ENCODE results near the gene MYL1. TPM values are rescaled to one million over a fixed set of nuclear protein-coding genes. Genes with fewer than 3 reads are reported as not detected.

MYL1 gene
- total RNA-seq, 5 donors from 2014 or later (not counting 1 experiment from before 2014, with no cell fraction given), result not detected

- no peak for ATAC-seq (replicated peaks in 1 of 4)
- DNase-seq, result no peak
- H3K4me3 Mint-ChIP-seq, result no peak overlapping the region
- H3K4me3 ChIP-seq (ENCODE audit: control insufficient read depth in 1 of 2, extremely low read depth in 1 of 2, low read length in 1 of 2), result no peak overlapping the region
- POLR2A ChIA-PET, result no interaction called here
- H3K4me1 ChIP-seq (ENCODE audit: control insufficient read depth in 1 of 2, extremely low read depth in 1 of 2, insufficient read depth in 2 of 2, low read length in 2 of 2), result no peaks in the 10 kb centered on the region
- H3K9me3 Mint-ChIP-seq, result no peaks in the 10 kb centered on the region
- CTCF ChIA-PET, result no interaction called here
- H3K27me3 ChIP-seq (replicated peaks in 1 of 2; ENCODE audit: control insufficient read depth in 2 of 2, extremely low read depth in 1 of 2, insufficient read depth in 2 of 2, low read length in 1 of 2), result no peaks in the 10 kb centered on the region
- no peak overlapping the region for H3K27ac Mint-ChIP-seq
- H3K36me3 Mint-ChIP-seq, result no peaks in the 10 kb centered on the region
- peaks cover 0 to 3% of the 10 kb centered on the region in 2 donors for H3K27me3 Mint-ChIP-seq
- H3K36me3 ChIP-seq (ENCODE audit: control insufficient read depth in 2 of 2, extremely low read depth in 1 of 2, insufficient read depth in 1 of 2, low read length in 1 of 2), result no peaks in the 10 kb centered on the region
- H3K4me1 Mint-ChIP-seq, result no peaks in the 10 kb centered on the region
- no peaks in the 10 kb centered on the region for H3K9me3 ChIP-seq
- H3K27ac ChIP-seq (ENCODE audit: low read length), result no peak overlapping the region
Measured at GRCh38 chr2:210259687-210260086, 55.3 kb downstream of the MYL1 start.

GRCh38 chr2:210252699-210253606 is 62.0 kb downstream of the MYL1 start:
- Histone ChIP-seq H3K27me3 (replicated peaks in 1 of 2; ENCODE audit: control insufficient read depth in 2 of 2, extremely low read depth in 1 of 2, insufficient read depth in 2 of 2, low read length in 1 of 2) (no peaks in the 10 kb centered on the region), H3K4me1 (ENCODE audit: control insufficient read depth in 1 of 2, extremely low read depth in 1 of 2, insufficient read depth in 2 of 2, low read length in 2 of 2) (no peaks in the 10 kb centered on the region), H3K27ac (ENCODE audit: low read length) (no peak overlapping the region), H3K36me3 (ENCODE audit: control insufficient read depth in 2 of 2, extremely low read depth in 1 of 2, insufficient read depth in 1 of 2, low read length in 1 of 2) (no peaks in the 10 kb centered on the region), H3K9me3 (no peaks in the 10 kb centered on the region), H3K4me3 (ENCODE audit: control insufficient read depth in 1 of 2, extremely low read depth in 1 of 2, low read length in 1 of 2) (no peak overlapping the region)
- no peak overlapping the region for H3K27ac Mint-ChIP-seq
- POLR2A ChIA-PET, result no interaction called here
- no peaks in the 10 kb centered on the region for H3K27me3 Mint-ChIP-seq
- H3K4me1 Mint-ChIP-seq, result no peaks in the 10 kb centered on the region
- CTCF ChIA-PET, result interaction anchor here in 1 of 2 donors (0.5 kb wide), 1 partner anchor 545 kb away, joined by 3 read pairs; no protein-coding TSS in a partner anchor
- H3K36me3 Mint-ChIP-seq, result no peaks in the 10 kb centered on the region
- H3K4me3 Mint-ChIP-seq, result no peak overlapping the region
- WGBS (ENCODE audit: insufficient coverage), result 80% methylated on average over 2 of the region's 7 CpGs
- H3K9me3 Mint-ChIP-seq, result no peaks in the 10 kb centered on the region
- DNase-seq (no peak), ATAC-seq (replicated peaks in 1 of 4) (no peak)

GRCh38 chr2:210250622-210251021 is 64.4 kb downstream of the MYL1 start:
- Mint-ChIP-seq H3K4me1 (no peaks in the 10 kb centered on the region), H3K36me3 (no peaks in the 10 kb centered on the region), H3K27me3 (no peaks in the 10 kb centered on the region), H3K9me3 (peaks cover 0 to 4% (median 0%) of the 10 kb centered on the region in 3 donors), H3K27ac (no peak overlapping the region), H3K4me3 (no peak overlapping the region)
- H3K4me3 ChIP-seq (ENCODE audit: control insufficient read depth in 1 of 2, extremely low read depth in 1 of 2, low read length in 1 of 2), result no peak overlapping the region
- POLR2A ChIA-PET, result no interaction called here
- CTCF ChIA-PET, result interaction anchor here in 1 of 2 donors (0.7 kb wide), 1 partner anchor 229 kb away, joined by 5 read pairs; no protein-coding TSS in a partner anchor
- DNase-seq (no peak), ATAC-seq (replicated peaks in 1 of 4) (no peak)
- H3K36me3 ChIP-seq (ENCODE audit: control insufficient read depth in 2 of 2, extremely low read depth in 1 of 2, insufficient read depth in 1 of 2, low read length in 1 of 2), result no peaks in the 10 kb centered on the region
- no peaks in the 10 kb centered on the region for H3K4me1 ChIP-seq (ENCODE audit: control insufficient read depth in 1 of 2, extremely low read depth in 1 of 2, insufficient read depth in 2 of 2, low read length in 2 of 2)
- H3K27me3 ChIP-seq (replicated peaks in 1 of 2; ENCODE audit: control insufficient read depth in 2 of 2, extremely low read depth in 1 of 2, insufficient read depth in 2 of 2, low read length in 1 of 2), result no peaks in the 10 kb centered on the region
- no peaks in the 10 kb centered on the region for H3K9me3 ChIP-seq
- no peak overlapping the region for H3K27ac ChIP-seq (ENCODE audit: low read length)
- WGBS (ENCODE audit: insufficient coverage), result no CpG with 5 or more reads among the region's 1 CpG

Other genes with a start within 250 kb of the MYL1 start
- gene KANSL1L, start 143.8 kb downstream of the MYL1 start, total RNA-seq, result 10 to 100 TPM in 3 of 5 donors, 1 to 10 TPM in 2; 5.1 to 16.0 (median 12.0) TPM
- gene ACADL, start 89.7 kb downstream of the MYL1 start, total RNA-seq, result not detected
- gene LANCL1, start 161.6 kb upstream of the MYL1 start, total RNA-seq, result 10 to 100 TPM; 25.5 to 30.1 (median 27.9) TPM
- gene CPS1, start 241.4 kb upstream of the MYL1 start, total RNA-seq, result 1 to 10 TPM in 1 of 5 donors, under 1 TPM in 4; 0.30 to 1.5 (median 0.59) TPM